Stimulated activated CD4-positive, alpha-beta T cell treated with anti-CD3 and anti-CD28 coated beads, Interleukin-15, amount 100 ng/mL, for 1 hour (primary cell): ENCODE measurements around the gene PRKAR2B.

Experiments used
- DNase-seq, 2 donors: peaks; one replicate each; pipeline ENCODE4 v3.0.0-alpha.2; 2020; ENCODE audit warnings: low read depth in 1 of 2, low spot score in 1 of 2

PRKAR2B gene

DNA sequence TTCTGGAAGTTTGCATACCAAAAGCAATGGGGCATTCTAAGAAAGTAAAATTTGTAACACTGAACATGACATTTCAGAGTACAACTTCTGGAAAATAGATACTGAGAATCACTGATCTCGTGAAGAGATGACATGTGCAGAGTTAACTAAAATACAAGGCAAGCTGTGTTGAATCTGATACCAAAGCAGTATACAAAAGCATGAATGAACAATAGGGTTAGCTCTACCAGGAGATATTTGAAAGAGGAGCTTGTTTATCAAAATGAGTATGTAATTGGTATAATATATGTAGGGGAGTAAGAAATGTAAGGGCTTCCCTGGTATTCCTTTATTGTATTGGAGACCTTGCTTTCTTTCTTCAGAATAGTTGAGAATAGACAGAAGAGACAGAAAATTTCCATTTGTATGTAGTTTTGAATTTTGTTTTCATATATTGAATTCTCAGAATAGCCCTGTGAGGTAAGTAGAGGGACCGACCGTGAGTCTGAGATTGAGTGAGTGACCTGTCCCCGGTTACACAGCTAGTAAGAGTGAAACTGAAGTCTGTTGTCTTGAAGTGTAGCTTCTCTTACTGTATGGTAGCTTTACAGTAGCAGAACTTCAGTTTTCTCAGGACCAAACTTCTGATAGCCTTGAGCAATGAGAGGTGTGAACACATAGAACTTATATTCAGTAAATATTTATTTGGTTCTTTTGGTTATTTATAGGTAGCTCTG is 129.3 kb downstream of the PRKAR2B start:
- no peak for DNase-seq

DNA sequence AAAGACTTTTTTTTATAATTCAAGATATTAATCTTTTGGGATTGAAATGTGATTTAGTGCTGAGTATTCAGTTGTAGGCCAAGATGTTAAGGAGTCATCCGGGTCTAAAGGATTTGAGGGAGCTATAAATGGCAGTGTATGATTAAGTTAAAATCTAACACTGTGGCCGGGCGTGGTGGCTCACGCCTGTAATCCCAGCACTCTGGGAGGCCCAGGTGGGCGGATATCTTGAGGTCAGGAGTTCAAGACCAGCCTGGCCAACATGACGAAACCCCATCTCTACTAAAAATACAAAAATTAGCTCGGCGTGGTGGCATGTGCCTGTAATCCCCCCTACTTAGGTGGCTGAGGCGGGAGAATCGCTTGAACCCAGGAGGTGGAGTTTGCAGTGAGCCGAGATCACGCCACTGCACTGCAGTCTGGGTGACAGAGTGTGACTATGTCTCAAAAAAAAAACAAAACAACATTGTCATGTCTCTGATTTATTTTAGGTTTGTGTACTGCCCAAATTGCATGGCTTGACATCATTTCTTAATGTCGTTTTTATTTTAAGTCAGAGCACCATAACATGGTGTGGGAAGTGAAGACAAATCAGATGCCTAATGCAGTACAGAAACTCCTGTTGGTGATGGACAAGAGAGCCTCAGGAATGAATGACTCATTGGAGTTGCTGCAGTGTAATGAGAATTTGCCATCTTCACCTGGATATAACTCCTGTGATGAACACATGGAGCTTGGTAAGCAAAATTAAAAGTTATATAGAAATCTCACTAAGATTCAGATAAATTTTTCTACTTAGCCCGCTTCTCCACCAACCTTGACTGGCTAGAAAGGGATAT is 135.0 kb downstream of the PRKAR2B start:
- DNase-seq = no peak

DNA sequence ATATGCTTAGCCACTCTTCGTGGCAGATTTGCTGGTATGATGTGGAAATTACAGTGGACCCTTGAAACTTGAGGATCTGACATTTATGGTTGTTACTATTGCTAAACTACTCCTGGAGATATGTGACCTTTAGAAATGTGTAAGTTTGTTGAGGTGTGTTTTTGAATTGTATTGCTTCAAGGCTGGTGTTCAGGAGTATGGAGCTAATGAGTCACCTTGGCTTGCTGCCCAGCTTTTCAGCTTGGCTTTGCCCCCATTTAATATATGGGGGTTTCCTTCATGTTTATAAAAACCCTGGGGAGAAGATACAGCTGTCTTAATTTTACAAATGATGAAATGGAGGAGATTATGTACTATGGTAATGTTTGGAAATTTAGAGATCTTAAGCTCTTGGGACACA is 135.9 kb downstream of the PRKAR2B start:
- peak; percentile 23 to 45 for DNase-seq

DNA sequence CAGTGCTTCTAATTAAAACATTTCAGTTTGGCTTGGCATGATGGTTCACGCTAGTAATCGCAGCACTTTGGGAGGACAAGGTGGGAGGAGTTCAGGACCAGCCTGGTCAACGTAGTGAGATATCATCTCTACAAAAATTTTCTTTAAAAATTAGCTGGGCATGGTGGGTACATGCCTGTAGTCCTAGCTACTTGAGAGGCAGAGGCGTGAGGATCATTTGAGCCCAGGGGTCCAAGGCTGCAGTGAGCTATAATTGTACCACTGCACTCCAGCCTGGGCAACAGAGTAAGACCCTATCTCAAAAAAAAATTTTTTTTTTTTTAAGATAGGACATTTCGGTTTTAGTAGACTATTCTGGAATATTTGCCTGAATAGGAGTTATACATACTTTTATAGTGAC is 136.7 kb downstream of the PRKAR2B start:
- DNase-seq = no peak

DNA sequence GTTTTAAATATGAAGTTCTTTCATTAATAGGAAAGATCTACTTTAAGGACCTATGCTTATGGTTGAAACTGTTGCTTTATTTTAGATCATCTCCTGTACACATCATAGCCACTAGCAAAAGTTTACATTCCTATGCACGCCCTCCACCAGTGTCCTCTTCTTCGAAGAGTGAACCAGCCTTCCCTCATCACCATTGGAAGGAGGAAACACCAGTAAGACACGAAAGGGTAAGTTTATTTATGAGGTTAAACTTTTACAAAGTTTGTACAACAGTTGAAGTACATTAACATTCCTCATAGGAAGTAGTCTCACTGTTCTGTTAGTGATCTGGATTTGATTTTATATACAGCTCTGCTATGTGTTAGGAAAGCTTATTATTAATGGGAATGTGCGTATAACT is 141.2 kb downstream of the PRKAR2B start:
- DNase-seq = no peak

DNA sequence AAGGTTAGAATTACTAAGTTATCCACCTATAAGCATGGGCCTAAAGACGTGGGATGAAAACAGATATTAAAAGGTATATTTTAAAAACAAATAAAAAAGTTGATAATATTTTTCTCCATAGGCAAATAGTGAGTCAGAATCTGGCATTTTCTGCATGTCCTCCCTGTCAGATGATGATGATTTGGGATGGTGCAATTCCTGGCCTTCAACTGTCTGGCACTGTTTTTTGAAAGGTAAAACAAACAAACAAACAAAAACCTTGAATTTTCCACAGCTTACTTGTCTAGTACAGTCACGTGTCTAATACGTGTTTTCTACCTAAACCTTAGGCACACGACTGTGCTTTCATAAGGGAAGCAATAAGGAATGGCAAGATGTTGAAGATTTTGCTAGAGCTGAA is 141.7 kb downstream of the PRKAR2B start:
- no peak for DNase-seq

DNA sequence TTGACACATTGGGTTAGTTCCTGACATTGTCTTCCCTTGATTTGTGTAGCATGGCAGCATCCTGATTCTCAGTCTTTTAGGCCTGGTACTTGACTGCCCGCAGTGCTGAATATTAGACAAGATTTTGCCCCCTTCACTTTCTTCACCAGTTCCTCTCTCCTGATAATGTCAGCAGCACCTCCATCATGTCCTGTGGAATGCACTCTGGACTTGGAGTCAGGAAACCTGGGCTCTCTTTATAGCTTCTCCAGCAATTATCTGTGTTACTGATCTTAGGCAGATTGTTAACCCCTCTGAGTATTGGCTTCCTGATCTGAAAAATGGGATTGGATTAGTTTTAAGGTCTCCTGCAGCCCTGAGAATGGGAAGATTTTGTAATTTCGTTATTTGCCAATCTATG is 143.3 kb downstream of the PRKAR2B start:
- no peak for DNase-seq

DNA sequence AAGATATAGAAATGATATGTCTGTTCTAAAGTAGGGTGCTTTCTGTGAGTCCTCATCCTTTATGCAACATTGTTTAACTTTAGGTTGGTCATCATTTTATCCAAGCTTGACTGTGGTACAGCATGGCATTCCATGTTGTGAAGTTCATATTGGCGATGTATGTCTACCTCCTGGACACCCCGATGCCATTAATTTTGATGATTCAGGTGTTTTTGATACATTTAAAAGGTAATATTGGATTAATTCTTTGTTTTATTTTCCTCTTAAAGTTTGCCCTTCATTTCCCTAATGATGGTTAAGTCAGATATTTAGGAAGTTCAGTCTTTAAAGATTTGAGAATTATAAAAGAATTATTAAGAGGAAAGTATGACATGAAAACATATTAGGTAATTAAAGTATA is 145.6 kb downstream of the PRKAR2B start:
- DNase-seq = no peak

DNA sequence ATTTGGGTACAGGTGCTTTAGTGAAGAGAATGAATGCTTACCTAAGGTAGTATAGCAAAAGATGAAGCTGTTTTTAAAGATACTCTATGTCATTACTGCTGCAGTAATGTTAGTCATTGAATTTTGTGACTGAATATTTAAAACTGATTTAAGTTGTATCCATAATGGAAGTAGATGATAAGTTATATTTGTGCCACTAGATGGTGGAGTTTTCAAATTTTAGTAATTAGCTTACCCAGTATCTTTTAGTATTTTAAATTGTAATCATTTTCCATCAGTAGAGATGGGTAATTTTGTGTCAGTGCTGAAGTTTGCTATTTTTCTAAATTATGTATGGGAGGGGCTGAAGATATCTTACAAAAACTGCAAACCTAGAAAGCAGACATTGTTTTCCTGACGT is 149.5 kb downstream of the PRKAR2B start:
- no peak for DNase-seq

DNA sequence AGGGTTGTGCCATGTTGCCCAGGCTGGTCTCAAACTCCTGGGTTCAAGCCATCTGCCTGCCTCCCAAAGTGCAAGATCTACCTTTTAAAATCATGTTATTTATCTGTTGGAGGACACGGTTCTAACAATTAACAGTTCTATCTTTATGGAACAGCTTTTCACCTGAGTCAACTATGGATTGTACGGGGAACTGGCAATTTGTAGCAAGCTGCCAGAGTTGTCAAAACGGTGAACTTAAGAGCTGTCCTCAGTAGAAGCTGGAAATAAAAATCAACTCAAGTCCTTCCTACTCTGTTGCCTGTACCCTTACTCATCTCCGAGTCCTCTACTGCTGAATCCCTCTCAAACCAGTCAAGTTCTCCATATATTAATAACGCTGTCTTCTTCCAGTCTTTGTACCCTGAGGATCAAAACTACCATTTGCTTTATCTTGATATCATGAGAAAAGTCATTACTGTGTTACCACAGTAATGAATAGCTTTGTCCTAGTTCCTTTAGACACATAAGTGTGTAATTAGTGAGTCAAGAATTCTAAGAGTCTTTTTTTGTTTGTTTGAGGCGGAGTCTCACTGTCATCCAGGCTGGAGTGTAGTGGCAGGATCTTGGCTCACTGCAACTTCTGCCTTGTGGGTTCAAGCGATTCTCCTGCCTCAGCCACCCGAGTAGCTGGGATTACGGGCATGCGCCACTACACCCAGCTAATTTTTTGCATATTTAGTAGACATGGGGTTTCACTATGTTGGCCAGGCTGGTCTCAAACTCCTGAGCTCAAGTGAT is 152.5 kb downstream of the PRKAR2B start:
- DNase-seq = no peak

DNA sequence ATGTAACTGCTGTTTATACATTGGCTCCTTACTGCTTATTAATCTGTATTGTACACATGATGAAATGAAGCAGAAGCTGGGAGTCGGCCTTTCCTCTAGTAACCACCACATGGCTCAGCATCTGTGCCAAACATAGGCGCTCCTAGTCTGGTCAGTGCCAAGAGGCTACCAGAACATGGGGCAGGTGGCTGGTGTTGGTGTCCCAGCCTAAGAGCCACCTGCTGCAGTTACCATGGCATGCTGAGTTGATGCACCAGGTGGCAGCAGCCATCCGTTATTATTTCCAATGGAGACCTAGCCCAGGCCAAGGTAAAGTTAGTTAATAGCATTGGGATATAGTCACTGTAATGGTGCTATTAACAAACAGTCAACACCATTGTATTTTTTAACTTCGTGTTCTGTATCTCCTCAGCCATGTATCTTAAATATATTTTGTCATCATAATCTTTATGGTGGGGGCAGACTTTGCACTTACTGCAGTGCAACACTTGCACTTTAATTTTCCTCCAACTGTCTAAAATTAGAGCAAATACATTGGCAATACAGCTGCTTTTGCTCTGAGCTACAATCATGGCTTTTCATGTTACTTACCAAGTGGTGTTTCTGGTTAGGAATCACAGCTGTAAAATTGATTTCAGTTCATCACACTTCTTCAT is 157.4 kb downstream of the PRKAR2B start:
- peak in 1 of 2 donors; percentile 3 for DNase-seq

DNA sequence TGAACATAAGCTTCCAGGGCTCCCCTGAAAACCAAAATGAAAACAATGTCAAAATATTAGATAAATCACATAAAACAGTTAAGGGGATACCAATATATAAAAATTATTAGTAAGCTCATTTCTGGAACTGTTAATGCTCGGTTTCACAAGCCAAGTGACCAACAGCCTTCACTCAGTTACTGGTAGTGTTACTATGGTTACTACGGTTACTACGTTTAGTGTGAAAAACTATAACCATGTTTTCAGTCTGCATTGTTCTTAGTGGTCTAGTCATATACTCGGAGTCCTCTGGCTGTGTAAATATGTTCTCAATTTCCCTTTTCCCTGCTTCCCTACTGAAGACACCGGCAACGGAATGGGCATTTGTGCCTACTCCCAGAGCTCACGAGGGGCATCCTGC is 159.1 kb downstream of the PRKAR2B start:
- DNase-seq = no peak

DNA sequence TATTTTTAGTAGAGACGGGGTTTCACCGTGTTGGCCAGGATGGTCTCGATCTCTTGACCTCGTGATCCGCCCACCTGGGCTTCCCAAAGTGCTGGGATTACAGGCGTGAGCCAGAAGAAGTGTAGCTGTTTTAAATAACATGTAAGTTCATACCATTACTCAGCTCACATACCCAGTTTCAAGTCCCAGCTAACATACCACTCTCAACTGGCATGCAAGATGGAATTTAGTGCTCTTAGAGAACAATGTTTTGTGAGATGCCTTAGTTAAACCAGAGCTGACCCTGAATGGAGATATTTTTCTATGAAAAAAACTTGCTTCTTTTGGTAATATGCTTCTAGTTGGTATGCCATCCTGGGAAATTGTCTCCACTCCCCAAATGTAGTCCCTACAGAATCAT is 161.6 kb downstream of the PRKAR2B start:
- no peak for DNase-seq

DNA sequence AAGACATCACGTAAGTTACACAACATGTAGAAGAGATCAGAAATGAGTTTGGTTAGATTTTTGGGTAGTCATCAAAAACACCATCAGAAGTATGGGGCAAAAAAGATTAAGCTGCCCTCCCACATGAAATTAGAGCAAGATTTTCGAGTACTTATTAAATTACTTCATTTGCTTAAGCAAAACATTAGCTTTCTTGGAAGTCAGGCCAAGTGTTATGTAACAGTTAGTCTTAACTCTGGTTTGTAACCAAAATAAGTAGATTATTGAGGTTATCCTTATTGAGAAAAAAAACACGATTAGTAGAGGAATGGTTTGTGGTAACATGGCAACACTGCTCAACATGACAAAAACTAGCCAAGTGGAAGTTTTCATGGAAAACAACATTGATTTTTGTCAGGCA is 162.2 kb downstream of the PRKAR2B start:
- DNase-seq = no peak

DNA sequence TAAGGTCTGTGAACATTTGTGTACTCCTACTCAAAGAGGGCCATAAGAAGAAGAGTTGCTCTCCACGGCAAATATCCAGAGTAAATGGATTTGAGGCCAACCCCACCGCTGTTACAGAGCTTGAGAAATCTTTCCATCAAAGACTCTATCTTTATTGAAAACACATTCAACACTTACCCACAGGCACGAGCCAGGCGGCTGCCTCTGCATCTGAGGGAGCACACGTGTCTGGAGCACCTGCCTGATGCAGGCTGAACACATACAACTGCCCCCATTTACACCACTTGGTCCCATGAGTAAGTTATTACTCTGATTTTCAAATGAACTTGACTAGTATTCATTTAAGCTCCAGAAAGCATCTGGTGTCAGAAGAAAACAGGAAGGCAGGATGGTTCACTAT is 163.0 kb downstream of the PRKAR2B start:
- DNase-seq = no peak

DNA sequence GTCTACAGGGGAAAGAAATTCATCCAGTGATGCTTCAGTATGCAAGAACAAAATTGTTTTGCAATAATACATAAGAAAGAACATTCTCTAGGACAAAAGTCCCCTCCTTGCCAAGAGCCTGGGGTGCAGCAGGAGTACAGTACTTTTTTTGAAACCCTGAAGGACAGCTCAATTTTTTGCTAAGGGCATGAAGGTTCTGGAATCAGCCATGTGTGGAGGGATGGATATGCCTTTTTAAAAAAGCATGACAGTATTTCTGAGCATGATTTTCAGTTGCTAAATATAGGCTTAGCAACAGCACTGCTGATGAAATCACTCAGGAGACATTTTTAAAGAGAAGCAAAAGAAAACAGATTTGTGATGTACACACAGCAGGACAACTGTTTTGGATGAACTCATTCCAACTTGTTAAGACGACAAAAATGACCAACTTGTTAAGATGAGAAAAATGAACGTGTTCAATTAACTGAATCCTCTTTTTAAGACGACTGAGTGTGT is 163.6 kb downstream of the PRKAR2B start:
- no peak for DNase-seq

DNA sequence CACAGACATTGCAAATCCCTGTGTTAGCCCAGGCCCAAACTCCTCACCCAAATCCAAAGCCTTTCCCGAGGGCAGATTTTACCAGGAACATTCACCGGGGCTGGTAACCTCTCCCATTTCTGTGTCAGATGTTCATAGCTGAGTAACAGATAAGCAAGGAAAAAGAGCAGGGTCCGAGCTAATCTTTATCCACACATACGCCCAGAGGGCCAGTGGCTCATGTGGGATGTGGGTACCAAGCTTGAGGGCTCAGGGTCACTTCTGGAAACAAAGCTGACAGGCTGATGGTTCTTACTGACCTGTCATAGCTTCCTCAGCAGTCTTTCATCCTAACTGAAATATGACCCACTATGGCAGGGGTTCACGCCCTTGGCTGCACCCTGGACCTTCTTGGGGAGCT is 164.1 kb downstream of the PRKAR2B start:
- no peak for DNase-seq

DNA sequence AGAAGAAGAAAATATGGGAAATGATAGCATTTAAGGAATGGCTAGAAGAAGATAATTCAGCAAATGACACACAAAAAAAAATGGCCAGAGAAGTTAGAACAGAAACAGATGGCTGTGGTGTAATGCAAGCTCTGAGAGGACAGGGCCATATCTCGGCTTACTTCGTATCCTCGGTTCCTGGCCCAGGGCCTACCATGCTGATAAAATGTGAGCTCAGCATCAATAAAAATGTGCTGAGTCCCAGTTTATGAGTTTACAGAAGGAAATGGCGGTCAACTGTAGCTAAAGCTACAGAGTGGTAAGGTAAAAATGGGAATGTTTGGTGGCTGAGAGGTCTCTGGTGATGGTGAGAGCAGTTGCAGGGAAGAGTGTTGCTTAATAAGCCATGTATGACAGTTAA is 165.1 kb downstream of the PRKAR2B start:
- DNase-seq = no peak

DNA sequence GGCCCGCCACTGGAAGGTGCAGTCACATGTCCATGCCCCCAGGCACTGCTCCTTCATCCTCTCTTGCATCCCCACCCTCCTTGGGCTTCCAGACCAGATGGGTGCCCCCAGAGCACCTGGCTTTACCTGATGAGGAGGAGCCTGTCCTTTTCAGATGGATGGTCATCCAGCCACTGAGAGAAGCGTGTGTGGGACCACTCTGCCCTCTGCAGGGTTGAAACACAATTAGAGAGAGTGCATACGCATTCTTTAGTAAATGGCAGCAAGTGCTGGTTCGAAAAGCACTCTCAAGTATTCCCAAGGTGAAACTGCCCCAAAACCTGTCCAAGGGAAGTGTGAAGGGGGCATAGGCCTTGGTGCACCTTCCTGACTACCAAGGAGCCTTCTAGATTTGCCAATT is 165.9 kb downstream of the PRKAR2B start:
- no peak for DNase-seq
